Fibroblast of villous mesenchyme (primary cell): ENCODE measurements around the gene GZMH. TPM values are rescaled to one million over a fixed set of nuclear protein-coding genes. Genes with fewer than 3 reads are reported as not detected.
A peak's percentile ranks its signal among the peaks of the same experiment; 100 is the strongest.

ENCODE experiments used
- DNase-seq: peaks from one replicate; pipeline ENCODE4 v3.0.0-alpha.2; 2010; ENCODE audit warnings: low read depth
- H3K4me3 ChIP-seq: 2 replicates; pipeline ENCODE4 v1.5.1; 2011; ENCODE audit warnings: low read depth, mild to moderate bottlenecking, low read length
- CTCF ChIP-seq: IDR thresholded peaks from 2 replicates; pipeline ENCODE4 v1.5.1; 2012; ENCODE audit warnings: low read depth, mild to moderate bottlenecking, low read length; ENCODE audit not compliant: insufficient read depth
- total RNA-seq: library from RNA; depleted of rRNA; stranded (reverse); fragments of >200 nt; gene quantifications from 2 replicates; pipeline ENCODE4 v1.2.3, GENCODE V29; 2012

The GZMH gene
- total RNA-seq, 1 donor = not detected

DNA sequence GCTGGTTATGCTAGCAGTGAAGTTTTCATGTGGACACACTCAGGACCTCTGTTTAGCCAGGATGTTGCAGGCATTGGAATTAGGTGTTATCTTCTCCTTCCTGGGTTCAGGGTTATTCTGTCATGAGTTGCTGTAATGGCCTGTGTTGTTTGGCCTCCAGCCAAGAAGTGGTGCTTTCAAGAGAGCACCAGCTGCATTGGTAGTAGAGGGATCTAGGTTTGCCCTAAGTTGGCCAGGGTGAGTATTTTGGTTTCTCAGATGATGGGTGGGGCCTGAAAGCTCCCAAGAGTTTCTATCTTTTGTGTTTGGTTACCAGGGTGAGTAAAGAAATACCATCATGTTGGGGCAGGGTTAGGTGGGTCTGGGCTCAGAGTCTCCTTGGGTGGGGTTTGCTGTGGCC is 2.7 kb upstream of the GZMH start:
- H3K4me3 ChIP-seq = no peak overlapping the region
- TF ChIP-seq CTCF = no peak
- DNase-seq = no peak

DNA sequence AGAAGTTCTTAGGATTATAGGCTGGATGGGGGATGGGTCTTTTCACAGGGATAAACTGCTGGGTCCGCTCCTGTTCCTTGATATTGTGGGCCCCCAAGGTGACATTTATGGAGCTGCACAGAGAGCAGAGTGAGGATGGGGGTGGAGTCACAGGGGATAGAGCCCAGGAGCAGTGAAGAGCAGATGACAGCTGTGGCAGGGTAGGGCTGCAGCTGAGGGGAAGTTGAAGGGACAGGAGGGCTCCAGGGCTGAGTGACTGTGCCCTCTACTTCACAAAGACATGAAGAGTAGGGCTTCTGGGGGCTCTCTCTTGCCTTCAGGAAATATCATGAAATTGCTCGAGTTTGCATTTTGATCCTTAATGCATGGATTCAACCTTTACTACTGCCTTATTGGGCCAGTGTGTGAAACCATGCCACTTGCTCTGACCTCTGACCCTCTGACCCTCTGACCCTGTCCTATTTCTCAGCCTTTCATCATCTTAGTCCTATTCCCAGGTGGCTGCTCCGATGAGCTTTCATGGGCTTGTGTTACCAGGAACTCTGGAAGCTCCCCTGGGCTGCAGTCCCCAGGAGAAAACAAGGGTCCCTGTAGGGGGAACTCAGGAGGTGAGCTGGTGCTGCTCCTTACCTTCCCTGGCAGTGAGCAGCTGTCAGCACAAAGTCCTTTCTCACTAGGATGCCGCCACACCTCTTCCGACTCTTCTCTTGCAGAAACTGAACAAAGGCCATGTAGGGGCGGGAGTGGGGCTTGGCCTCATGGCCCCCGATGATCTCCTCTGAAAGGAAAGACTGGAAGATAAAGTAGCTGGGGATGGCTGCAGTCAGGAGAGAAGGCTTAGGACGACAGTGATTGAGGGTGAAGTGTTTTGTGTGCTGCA is 1.6 kb downstream of the GZMH start:
- DNase-seq = no peak
- no peak for TF ChIP-seq CTCF
- no peak overlapping the region for H3K4me3 ChIP-seq

- no peak overlapping the region for H3K4me3 ChIP-seq
- TF ChIP-seq CTCF = no peak
- no peak for DNase-seq
Measured at GRCh38 chr14:24607081-24607480, 2.4 kb downstream of the GZMH start.

DNA sequence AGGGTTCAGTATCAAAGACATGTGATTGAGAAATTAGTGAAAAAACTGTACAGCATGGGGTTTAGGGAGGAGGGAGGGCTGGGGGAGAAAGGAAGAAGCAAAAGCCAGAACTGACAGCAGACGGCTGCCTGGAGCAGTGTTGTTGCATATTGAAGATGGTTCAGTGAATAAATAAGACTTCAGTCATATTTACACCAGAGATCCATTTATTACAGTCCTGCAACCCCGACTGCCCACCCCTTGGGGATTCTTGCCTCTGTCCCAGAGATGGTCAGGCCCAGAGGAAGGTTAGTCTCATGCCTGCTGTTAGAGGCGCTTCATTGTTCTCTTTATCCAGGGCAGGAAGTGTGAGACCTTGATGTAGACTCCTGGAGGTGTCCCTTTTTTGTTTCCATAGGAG is 3.2 kb downstream of the GZMH start:
- H3K4me3 ChIP-seq = no peak overlapping the region
- no peak for DNase-seq
- no peak for TF ChIP-seq CTCF

GRCh38 chr14:24605435-24606190 is 3.9 kb downstream of the GZMH start:
- H3K4me3 ChIP-seq = no peak overlapping the region
- TF ChIP-seq CTCF = peak; percentile 53
- DNase-seq = no peak

DNA sequence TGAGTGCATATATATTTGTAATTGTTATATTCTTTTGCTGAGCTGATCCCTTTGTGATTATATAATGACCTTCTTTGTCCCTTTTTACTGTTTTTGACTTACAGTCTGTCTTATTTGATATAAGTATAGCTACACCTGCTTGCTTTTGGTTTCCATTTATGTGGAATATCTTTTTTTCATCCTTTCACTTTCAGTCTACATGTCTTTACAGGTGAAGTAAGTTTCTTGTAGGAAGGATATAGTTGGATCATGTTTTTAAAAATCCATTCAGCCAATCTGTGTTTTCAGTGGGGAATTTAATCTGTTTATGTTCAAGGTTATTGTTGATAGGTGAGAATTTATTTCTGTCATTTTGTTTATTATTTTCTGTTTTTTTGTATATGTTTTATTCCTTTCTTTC is 12.1 kb downstream of the GZMH start:
- no peak overlapping the region for H3K4me3 ChIP-seq
- no peak for TF ChIP-seq CTCF
- DNase-seq = no peak
